ENCODE measurements around the gene PPM1B.
"Not testable (repeated sequence)": the region's sequence is repeated elsewhere in the genome, so short reads cannot be mapped to it uniquely, and the experiment has no call there.

The PPM1B gene

DNA sequence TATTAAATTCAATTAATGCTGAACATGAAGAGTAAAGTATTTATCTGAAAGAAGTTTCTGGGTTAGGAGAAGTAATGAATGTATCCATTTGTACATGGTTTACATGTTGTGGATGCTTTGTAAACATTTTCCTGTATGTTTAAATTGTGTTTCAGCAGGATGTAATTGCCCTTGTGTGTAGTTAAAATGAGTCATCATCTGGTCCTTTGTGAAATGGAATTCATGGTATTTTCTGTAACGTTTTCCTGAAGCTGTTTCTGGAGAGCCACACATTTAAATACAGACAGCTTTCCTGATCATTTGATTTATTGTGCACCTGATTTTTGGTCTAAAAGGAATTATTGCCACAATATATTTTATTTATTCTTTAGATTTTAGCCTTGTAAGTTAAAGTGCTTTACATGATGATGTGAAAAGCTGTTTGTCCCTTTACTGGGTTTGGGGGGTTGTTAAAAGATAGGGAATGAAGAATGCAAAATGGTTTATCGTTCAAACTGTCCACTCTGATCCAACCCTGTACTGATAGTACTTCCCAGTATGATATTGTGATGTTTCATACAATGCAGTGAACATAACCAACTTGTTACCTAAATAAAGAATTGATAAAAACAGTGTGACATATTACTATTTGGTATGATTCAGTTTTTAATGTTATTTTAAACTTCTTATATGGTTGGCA is 64.9 kb downstream of the PPM1B start:
- peaks cover 38% of the 10 kb centered on the region for H3K4me1 ChIP-seq (ENCODE audit: insufficient read depth, low read length)
- H3K36me3 ChIP-seq (ENCODE audit: insufficient read depth, low read length), result no peaks in the 10 kb centered on the region
- H3K9me3 ChIP-seq (ENCODE audit: control insufficient read depth, insufficient read depth, low read length), result no peaks in the 10 kb centered on the region
- H3K9ac ChIP-seq (ENCODE audit: low read depth, low read length), result no peak overlapping the region

DNA sequence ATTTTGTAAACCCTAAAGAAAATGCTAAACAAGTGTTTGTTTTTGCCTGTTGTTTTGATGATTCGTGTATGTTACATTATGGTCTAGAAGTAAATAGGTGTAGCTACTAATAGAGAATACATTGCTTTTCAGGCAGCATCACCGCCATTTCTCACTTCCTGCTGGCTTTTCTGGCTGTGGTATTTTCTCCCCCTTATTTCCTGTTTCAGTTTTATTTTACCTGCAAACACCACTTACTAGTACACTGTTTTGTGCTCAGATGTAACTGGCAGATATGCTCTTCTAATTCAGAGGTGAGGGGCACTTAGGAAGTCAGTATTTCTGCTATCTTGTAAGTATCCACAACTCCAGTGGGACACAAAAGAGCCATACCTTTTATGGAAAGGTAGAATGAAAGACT is 68.5 kb downstream of the PPM1B start:
- Histone ChIP-seq H3K4me1 (ENCODE audit: insufficient read depth, low read length) (peaks cover 37% of the 10 kb centered on the region), H3K9ac (ENCODE audit: low read depth, low read length) (no peak overlapping the region), H3K36me3 (ENCODE audit: insufficient read depth, low read length) (no peaks in the 10 kb centered on the region), H3K9me3 (ENCODE audit: control insufficient read depth, insufficient read depth, low read length) (no peaks in the 10 kb centered on the region)

DNA sequence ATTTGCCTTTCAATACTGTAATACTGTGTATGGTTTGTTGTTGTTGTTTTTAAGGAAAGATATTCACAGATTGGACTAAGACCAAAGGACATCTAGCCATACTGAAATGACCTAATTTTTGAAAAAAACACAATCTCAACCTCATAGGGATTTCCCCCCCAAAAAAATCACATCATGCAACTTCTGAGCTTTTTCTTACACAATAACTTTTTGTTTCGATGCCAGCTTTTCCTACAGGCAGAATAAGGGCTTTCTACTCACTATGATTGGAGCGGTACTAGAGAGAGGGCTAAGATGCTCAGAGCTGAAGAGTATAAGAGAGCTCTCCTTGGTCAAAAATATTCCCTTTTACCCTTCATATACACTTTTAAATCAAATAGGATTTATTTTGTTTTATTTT is 74.2 kb downstream of the PPM1B start:
- Histone ChIP-seq H3K4me1 (ENCODE audit: insufficient read depth, low read length) (peaks cover 29% of the 10 kb centered on the region), H3K9me3 (ENCODE audit: control insufficient read depth, insufficient read depth, low read length) (no peaks in the 10 kb centered on the region), H3K9ac (ENCODE audit: low read depth, low read length) (no peak overlapping the region), H3K36me3 (ENCODE audit: insufficient read depth, low read length) (no peaks in the 10 kb centered on the region)

DNA sequence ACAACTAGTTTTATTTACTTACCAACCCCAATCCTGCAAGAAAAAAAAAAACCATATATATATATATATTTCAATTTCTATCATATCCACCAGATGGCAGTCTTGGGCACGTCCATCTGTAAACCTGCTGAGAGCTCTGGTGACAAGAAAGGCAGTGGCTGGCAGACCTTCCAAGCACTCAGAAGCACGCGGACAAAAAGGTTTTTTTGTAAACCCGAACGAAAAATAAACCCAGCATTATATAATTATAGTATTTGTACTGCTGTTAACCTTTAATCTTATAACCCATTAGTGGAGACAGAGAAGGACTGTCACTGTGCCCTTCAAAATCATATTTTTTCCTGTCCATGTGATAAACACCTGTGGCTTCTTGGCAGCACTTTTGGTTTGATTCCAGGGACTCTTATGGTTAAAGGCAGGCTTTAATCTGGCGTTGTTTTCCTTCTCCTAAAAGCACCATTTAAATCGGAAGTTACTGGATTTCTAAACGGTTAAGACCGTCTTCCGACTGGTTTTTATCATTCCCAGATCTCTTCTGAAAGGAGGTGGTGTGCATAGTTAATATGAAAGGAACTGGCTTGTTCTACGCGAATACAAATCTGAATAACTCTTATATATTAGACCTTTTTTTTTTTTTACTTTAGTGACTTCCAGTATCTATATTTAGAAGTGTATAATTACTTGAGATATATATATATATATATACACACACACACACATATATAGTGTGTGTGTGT is 75.6 kb downstream of the PPM1B start:
- Histone ChIP-seq H3K9ac (ENCODE audit: low read depth, low read length) (no peak overlapping the region), H3K4me1 (ENCODE audit: insufficient read depth, low read length) (peaks cover 33% of the 10 kb centered on the region), H3K36me3 (ENCODE audit: insufficient read depth, low read length) (no peaks in the 10 kb centered on the region), H3K9me3 (ENCODE audit: control insufficient read depth, insufficient read depth, low read length) (no peaks in the 10 kb centered on the region)

DNA sequence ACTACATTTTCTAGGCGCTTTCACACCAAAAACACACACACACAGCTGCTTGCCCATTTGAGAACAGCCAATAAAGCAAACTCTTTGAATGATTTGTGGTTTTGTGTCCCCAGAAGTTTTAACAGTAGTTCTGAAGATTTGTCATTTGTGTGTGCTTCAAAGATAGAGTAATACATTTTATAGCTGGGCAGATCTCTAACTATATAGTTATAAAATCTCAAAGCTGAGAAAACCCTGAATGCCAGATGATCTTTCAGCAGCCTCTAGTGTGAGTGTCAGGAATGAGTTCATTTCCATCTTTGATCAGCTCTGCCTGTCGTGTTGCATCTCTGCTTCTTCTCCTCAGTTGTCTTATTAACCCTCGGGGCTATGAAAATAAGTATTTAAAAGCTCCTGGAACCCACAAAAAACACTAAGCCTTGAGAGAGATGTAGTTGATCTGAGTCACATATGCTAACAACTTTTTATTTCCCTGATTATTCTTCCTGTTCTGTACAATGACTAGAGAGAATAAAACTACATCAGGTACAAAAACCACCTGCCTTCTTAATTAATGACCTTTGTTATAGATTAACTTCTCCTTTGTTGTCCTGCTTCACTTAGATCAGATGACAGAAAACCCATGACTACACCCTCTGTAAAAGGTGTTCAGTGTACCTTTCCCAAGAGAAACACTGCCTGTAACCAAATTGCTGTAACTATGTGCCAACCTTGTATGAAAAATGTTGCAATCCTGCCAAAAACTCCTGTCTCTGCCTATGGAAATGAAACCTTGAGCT is 76.6 kb downstream of the PPM1B start:
- H3K4me1 ChIP-seq (ENCODE audit: insufficient read depth, low read length), result peaks cover 33% of the 10 kb centered on the region
- H3K9me3 ChIP-seq (ENCODE audit: control insufficient read depth, insufficient read depth, low read length), result no peaks in the 10 kb centered on the region
- H3K9ac ChIP-seq (ENCODE audit: low read depth, low read length), result no peak overlapping the region
- no peaks in the 10 kb centered on the region for H3K36me3 ChIP-seq (ENCODE audit: insufficient read depth, low read length)

DNA sequence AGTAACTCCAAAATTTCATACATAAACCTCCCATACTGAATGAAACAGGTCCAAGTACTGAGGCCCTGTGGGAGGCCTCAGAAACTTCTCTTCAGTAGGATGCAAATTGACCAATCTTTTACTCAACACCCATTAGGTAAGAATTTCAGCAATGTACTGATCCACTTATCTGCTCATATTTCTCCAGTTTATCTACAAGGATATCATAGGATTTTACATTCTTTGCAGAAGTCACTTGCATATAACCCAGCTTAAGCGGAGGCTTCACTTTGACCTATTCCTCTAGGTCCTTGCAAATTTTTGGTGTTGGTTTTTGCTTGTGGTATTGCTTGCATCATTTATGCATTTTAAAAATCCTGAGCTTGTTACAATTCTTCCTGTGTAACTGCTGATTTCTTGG is 77.8 kb downstream of the PPM1B start:
- Histone ChIP-seq H3K9me3 (ENCODE audit: control insufficient read depth, insufficient read depth, low read length) (no peaks in the 10 kb centered on the region), H3K36me3 (ENCODE audit: insufficient read depth, low read length) (no peaks in the 10 kb centered on the region), H3K4me1 (ENCODE audit: insufficient read depth, low read length) (peaks cover 33% of the 10 kb centered on the region), H3K9ac (ENCODE audit: low read depth, low read length) (no peak overlapping the region)

DNA sequence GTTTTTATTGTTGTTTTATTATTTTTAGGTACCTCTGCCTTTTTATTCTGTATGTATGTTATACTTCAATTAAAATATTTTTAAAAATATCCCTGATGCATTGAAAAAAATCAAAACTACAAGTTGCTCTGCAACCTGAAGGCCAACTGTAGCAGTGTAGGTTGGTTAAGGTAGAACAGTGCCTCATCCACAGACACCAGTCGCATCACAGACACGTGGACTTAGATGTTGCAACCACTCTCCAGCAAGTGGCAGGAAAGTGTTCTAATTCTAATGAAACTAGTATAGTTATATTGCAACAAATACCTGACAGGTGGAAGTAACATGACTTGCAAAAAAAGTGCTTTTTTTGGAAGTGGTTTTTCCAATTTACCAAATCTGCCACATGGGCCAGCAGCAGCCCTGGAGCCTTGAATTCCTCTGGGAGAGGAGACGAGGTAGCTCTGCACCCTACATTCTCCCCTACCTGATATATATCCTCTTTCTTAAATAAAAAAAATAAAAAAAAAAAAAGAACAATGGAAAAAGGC is 78.2 kb downstream of the PPM1B start:
- no peaks in the 10 kb centered on the region for H3K36me3 ChIP-seq (ENCODE audit: insufficient read depth, low read length)
- H3K9ac ChIP-seq (ENCODE audit: low read depth, low read length), result no peak overlapping the region
- H3K9me3 ChIP-seq (ENCODE audit: control insufficient read depth, insufficient read depth, low read length), result no peaks in the 10 kb centered on the region
- peaks cover 33% of the 10 kb centered on the region for H3K4me1 ChIP-seq (ENCODE audit: insufficient read depth, low read length)

DNA sequence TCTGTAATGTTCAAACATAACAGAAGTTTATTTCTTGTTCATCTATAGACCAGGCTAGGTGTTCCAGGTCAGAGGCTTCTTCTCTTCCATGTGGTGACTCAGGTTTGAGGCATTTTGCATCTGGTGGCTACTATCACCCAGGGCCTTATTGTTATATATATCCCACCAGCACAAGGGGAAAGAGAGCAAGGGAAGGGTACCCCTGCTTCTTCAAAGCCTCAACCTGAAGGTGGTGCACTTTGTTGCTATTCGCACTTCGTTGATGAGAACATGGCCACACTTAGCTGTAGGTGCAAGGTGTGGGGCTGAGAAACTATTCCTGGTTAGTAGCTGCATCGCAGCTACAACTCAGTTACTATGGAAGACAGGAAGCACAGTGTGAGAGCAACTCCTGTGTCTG is 79.2 kb downstream of the PPM1B start:
- no peaks in the 10 kb centered on the region for H3K36me3 ChIP-seq (ENCODE audit: insufficient read depth, low read length)
- H3K9me3 ChIP-seq (ENCODE audit: control insufficient read depth, insufficient read depth, low read length), result no peaks in the 10 kb centered on the region
- H3K9ac ChIP-seq (ENCODE audit: low read depth, low read length), result no peak overlapping the region
- H3K4me1 ChIP-seq (ENCODE audit: insufficient read depth, low read length), result peaks cover 33% of the 10 kb centered on the region

DNA sequence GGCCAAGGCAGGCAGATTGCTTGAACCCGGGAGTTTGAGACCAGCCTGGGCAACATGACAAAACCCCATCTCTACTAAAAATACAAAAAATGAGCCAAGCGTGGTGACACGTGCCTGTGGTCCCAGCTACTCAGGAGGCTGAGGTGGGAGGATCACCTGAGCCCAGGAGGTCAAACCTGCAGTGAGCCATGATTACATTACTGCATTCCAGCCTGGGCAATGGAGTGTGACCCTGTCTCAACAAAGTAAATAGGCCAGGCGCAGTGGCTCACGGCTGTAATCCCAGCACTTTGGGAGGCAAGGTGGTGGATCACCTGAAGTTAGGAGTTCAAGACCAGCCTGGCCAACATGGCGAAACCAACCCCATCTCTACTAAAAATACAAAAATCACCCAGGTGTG is 80.6 kb downstream of the PPM1B start:
- not testable (repeated sequence) for H3K9ac ChIP-seq (ENCODE audit: low read depth, low read length); H3K36me3 ChIP-seq (ENCODE audit: insufficient read depth, low read length); H3K9me3 ChIP-seq (ENCODE audit: control insufficient read depth, insufficient read depth, low read length)
- peaks cover 31% of the 10 kb centered on the region for H3K4me1 ChIP-seq (ENCODE audit: insufficient read depth, low read length)

DNA sequence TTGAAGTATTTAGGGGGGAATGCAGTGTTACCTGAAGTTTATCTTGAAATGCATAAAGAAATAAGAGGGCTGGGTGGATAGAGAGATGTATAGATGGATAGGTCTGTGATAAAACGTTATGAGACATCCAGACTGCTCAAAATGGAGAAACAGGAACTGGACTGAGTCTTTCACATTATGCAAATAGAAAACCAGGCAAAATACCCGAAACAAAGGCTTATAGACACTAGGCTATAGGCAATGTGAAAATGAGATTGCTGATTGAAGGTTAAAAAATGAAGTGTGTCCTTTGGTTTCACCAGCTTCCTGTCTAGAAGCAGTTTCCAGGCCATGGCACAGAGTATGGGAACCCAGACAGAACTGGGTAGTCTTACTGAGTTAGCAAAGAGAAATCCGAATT is 81.7 kb downstream of the PPM1B start:
- H3K9ac ChIP-seq (ENCODE audit: low read depth, low read length), result no peak overlapping the region
- H3K36me3 ChIP-seq (ENCODE audit: insufficient read depth, low read length), result no peaks in the 10 kb centered on the region
- no peaks in the 10 kb centered on the region; the same call in 1 of the 2 replicates for H3K9me3 ChIP-seq (ENCODE audit: control insufficient read depth, insufficient read depth, low read length)
- peaks cover 28% of the 10 kb centered on the region for H3K4me1 ChIP-seq (ENCODE audit: insufficient read depth, low read length)

DNA sequence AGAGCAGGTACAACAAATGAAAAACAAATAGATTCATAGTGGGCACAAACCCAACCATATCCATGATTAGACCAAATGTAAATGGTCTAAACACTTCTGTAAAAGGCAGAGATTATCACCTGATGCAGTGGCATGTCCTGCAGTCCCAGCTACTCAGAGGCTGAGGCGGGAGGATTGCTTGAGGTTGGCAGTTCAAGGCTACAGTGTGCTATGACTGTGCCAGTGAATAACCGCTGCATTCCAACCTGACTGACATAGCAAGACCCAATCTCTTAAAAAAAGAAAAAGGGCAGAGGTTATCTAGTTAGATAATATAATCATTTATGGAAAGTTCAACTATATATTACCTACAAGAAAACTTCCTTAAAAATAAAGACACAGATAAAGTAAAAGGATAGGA is 85.3 kb downstream of the PPM1B start:
- H3K4me1 ChIP-seq (ENCODE audit: insufficient read depth, low read length), result no peaks in the 10 kb centered on the region
- H3K36me3 ChIP-seq (ENCODE audit: insufficient read depth, low read length), result no peaks in the 10 kb centered on the region
- H3K9ac ChIP-seq (ENCODE audit: low read depth, low read length), result no peak overlapping the region
- H3K9me3 ChIP-seq (ENCODE audit: control insufficient read depth, insufficient read depth, low read length), result no peaks in the 10 kb centered on the region; the same call in 1 of the 2 replicates

DNA sequence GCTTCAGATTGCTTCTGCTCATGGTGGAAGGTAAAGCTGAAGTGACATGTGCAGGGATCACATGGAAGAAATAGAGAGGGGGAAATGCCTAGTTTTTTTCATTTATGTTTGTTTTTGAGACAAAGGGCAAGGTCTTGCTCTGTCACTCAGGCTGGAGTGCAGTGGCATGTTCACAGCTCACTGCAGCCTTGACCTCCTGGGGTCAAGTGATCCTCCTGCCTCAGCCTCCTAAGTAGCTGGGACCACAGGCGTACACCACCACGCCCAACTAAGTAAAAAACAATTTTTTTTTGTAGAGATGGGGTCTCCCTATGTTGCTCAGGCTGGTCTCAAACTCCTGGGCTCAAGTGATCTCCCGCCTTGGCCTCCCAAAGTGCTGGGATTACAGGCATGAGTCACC is 87.0 kb downstream of the PPM1B start:
- not testable (repeated sequence) for H3K36me3 ChIP-seq (ENCODE audit: insufficient read depth, low read length); H3K9ac ChIP-seq (ENCODE audit: low read depth, low read length); H3K4me1 ChIP-seq (ENCODE audit: insufficient read depth, low read length); H3K9me3 ChIP-seq (ENCODE audit: control insufficient read depth, insufficient read depth, low read length)

DNA sequence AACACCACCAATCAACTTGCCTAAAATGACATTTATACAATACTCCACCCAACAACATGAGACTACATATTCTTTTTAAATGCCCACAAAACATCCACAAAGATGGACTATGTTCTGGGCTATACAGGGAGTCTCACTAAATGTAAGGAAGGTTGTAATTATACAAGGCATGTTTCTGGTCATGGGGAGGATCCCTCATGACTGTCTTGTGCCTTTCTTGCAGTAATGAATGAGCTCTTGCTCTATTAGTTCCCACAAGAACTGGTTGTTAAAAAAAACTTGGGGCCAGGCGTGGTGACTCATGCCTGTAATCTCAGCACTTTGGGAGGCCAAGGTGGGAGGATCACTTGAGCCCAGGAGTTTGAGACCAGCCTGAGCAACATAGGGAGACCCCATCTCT is 89.1 kb downstream of the PPM1B start:
- H3K9ac ChIP-seq (ENCODE audit: low read depth, low read length); H3K36me3 ChIP-seq (ENCODE audit: insufficient read depth, low read length); H3K9me3 ChIP-seq (ENCODE audit: control insufficient read depth, insufficient read depth, low read length); H3K4me1 ChIP-seq (ENCODE audit: insufficient read depth, low read length): not testable (repeated sequence)

DNA sequence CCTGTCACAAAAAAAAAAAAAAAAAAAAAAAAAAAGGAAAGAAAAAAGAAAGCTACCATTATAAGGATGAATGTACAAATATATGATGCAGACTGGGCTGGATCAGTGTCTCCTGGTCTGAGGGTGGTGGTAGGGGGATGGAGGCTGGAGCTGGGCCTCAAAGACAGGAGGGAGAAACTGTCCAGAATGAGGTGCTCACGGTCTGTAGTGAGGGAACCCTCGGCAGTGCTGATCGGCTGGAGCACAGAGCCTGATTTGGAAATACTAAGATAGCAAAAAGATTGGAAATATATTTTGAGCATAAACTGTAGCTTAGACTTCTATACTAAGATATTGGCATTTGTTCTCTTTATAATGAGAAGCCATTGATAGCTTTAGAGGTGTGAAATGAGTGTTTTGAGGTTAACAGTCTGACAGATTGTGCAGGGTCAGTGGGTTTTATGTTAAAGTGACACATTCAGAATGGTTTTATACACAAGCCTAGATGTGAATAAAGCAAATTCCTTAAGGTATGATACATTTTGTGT is 98.7 kb downstream of the PPM1B start:
- Histone ChIP-seq H3K9ac (ENCODE audit: low read depth, low read length) (no peak overlapping the region), H3K4me1 (ENCODE audit: insufficient read depth, low read length) (peaks cover 13% of the 10 kb centered on the region; the same call in 1 of the 2 replicates), H3K36me3 (ENCODE audit: insufficient read depth, low read length) (no peaks in the 10 kb centered on the region), H3K9me3 (ENCODE audit: control insufficient read depth, insufficient read depth, low read length) (no peaks in the 10 kb centered on the region)

Data from ES-I3 (cell line).